ENCODE results near the gene KRTAP22-2.

- TF ChIP-seq, protein P1, sequence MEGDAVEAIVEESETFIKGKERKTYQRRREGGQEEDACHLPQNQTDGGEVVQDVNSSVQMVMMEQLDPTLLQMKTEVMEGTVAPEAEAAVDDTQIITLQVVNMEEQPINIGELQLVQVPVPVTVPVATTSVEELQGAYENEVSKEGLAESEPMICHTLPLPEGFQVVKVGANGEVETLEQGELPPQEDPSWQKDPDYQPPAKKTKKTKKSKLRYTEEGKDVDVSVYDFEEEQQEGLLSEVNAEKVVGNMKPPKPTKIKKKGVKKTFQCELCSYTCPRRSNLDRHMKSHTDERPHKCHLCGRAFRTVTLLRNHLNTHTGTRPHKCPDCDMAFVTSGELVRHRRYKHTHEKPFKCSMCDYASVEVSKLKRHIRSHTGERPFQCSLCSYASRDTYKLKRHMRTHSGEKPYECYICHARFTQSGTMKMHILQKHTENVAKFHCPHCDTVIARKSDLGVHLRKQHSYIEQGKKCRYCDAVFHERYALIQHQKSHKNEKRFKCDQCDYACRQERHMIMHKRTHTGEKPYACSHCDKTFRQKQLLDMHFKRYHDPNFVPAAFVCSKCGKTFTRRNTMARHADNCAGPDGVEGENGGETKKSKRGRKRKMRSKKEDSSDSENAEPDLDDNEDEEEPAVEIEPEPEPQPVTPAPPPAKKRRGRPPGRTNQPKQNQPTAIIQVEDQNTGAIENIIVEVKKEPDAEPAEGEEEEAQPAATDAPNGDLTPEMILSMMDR (conservative IDR thresholded peaks at IDR 0.05; ENCODE audit: low read length) = no peak
- TF ChIP-seq EZH2phosphoT487 (IDR thresholded peaks at IDR 0.05; ENCODE audit: borderline replicate concordance) = no peak
These were observed 10.6 kb upstream of the KRTAP22-2 start, which contains the start of gene KRTAP22-1 for GRCh38 chr21:30600787-30601186.
